ENCODE results near the gene CISTR.
"Not testable (repeated sequence)": the region's sequence is repeated elsewhere in the genome, so short reads cannot be mapped to it uniquely, and the experiment has no call there.

The CISTR gene

GRCh38 chr12:53781228-53781801, 29.5 kb upstream of the CISTR start:
- Histone ChIP-seq H3K27me3 (replicated peaks; ENCODE audit: control insufficient read depth, insufficient read depth, low read length) (no peaks in the 10 kb centered on the region; the same call in none of the 2 replicates), H3K36me3 (ENCODE audit: control insufficient read depth, insufficient read depth, low read length) (no peaks in the 10 kb centered on the region), H3K4me3 (replicated peaks; ENCODE audit: low read depth, low read length) (no peak overlapping the region)
- TF ChIP-seq CTCF (IDR thresholded peaks at IDR 0.05; ENCODE audit: insufficient read depth, low read length, poor library complexity, severe bottlenecking), result no peak
- no peak for DNase-seq (ENCODE audit: extremely low read depth, insufficient read length)

GRCh38 chr12:53780323-53780722, 28.5 kb upstream of the CISTR start:
- H3K36me3 ChIP-seq (ENCODE audit: control insufficient read depth, insufficient read depth, low read length), result no peaks in the 10 kb centered on the region
- DNase-seq (ENCODE audit: extremely low read depth, insufficient read length), result no peak
- no peak overlapping the region for H3K4me3 ChIP-seq (replicated peaks; ENCODE audit: low read depth, low read length)
- no peaks in the 10 kb centered on the region; the same call in none of the 2 replicates for H3K27me3 ChIP-seq (replicated peaks; ENCODE audit: control insufficient read depth, insufficient read depth, low read length)
- TF ChIP-seq CTCF (IDR thresholded peaks at IDR 0.05; ENCODE audit: insufficient read depth, low read length, poor library complexity, severe bottlenecking), result no peak

GRCh38 chr12:53779679-53780078, 27.9 kb upstream of the CISTR start:
- not testable (repeated sequence) for H3K27me3 ChIP-seq (replicated peaks; ENCODE audit: control insufficient read depth, insufficient read depth, low read length); DNase-seq (ENCODE audit: extremely low read depth, insufficient read length)

GRCh38 chr12:53777936-53778644, 26.3 kb upstream of the CISTR start:
- TF ChIP-seq CTCF (IDR thresholded peaks at IDR 0.05; ENCODE audit: insufficient read depth, low read length, poor library complexity, severe bottlenecking), result no peak
- DNase-seq (ENCODE audit: extremely low read depth, insufficient read length), result no peak
- no peak overlapping the region for H3K4me3 ChIP-seq (replicated peaks; ENCODE audit: low read depth, low read length)
- no peaks in the 10 kb centered on the region; the same call in none of the 2 replicates for H3K27me3 ChIP-seq (replicated peaks; ENCODE audit: control insufficient read depth, insufficient read depth, low read length)
- H3K36me3 ChIP-seq (ENCODE audit: control insufficient read depth, insufficient read depth, low read length), result no peaks in the 10 kb centered on the region

More at GRCh38 chr12:53779679-53780078, 27.9 kb upstream of the CISTR start:
- H3K36me3 ChIP-seq (ENCODE audit: control insufficient read depth, insufficient read depth, low read length); H3K4me3 ChIP-seq (replicated peaks; ENCODE audit: low read depth, low read length): not testable (repeated sequence)

GRCh38 chr12:53777412-53777811, 25.6 kb upstream of the CISTR start:
- Histone ChIP-seq H3K36me3 (ENCODE audit: control insufficient read depth, insufficient read depth, low read length) (no peaks in the 10 kb centered on the region), H3K4me3 (replicated peaks; ENCODE audit: low read depth, low read length) (no peak overlapping the region), H3K27me3 (replicated peaks; ENCODE audit: control insufficient read depth, insufficient read depth, low read length) (no peaks in the 10 kb centered on the region; the same call in 1 of the 2 replicates)
- DNase-seq (ENCODE audit: extremely low read depth, insufficient read length), result no peak
- TF ChIP-seq CTCF (IDR thresholded peaks at IDR 0.05; ENCODE audit: insufficient read depth, low read length, poor library complexity, severe bottlenecking), result no peak

- H3K36me3 ChIP-seq (ENCODE audit: control insufficient read depth, insufficient read depth, low read length), result no peaks in the 10 kb centered on the region
- no peaks in the 10 kb centered on the region; the same call in 1 of the 2 replicates for H3K27me3 ChIP-seq (replicated peaks; ENCODE audit: control insufficient read depth, insufficient read depth, low read length)
- H3K4me3 ChIP-seq (replicated peaks; ENCODE audit: low read depth, low read length), result no peak overlapping the region
- no peak for TF ChIP-seq CTCF (IDR thresholded peaks at IDR 0.05; ENCODE audit: insufficient read depth, low read length, poor library complexity, severe bottlenecking)
- no peak for DNase-seq (ENCODE audit: extremely low read depth, insufficient read length)
Observed at GRCh38 chr12:53776872-53777271, 25.1 kb upstream of the CISTR start.
